ENCODE results near the gene LHPP.

The LHPP gene

GRCh38 chr10:124486635-124487034 lies 25.0 kb downstream of the LHPP start:
- no peak for TF ChIP-seq CTCF (IDR thresholded peaks at IDR 0.05; ENCODE audit: control insufficient read depth, insufficient read depth, low read depth, low read length, missing control alignments)
- no peak for DNase-seq (ENCODE audit: low read depth)
- no peak overlapping the region for H3K4me3 ChIP-seq (ENCODE audit: control insufficient read depth, low read depth, low read length)

- no peak for TF ChIP-seq CTCF (IDR thresholded peaks at IDR 0.05; ENCODE audit: control insufficient read depth, insufficient read depth, low read depth, low read length, missing control alignments)
- no peak for DNase-seq (ENCODE audit: low read depth)
- H3K4me3 ChIP-seq (ENCODE audit: control insufficient read depth, low read depth, low read length): no peak overlapping the region
Observed at GRCh38 chr10:124491105-124491504, 29.5 kb downstream of the LHPP start.

GRCh38 chr10:124492266-124492665 lies 30.6 kb downstream of the LHPP start:
- TF ChIP-seq CTCF (IDR thresholded peaks at IDR 0.05; ENCODE audit: control insufficient read depth, insufficient read depth, low read depth, low read length, missing control alignments): no peak
- DNase-seq (ENCODE audit: low read depth): no peak
- H3K4me3 ChIP-seq (ENCODE audit: control insufficient read depth, low read depth, low read length): no peak overlapping the region

- H3K4me3 ChIP-seq (ENCODE audit: control insufficient read depth, low read depth, low read length): no peak overlapping the region
- no peak for DNase-seq (ENCODE audit: low read depth)
- no peak for TF ChIP-seq CTCF (IDR thresholded peaks at IDR 0.05; ENCODE audit: control insufficient read depth, insufficient read depth, low read depth, low read length, missing control alignments)
Observed at GRCh38 chr10:124493214-124493882, 31.7 kb downstream of the LHPP start.

GRCh38 chr10:124494046-124494807 lies 32.6 kb downstream of the LHPP start:
- DNase-seq (ENCODE audit: low read depth): no peak
- H3K4me3 ChIP-seq (ENCODE audit: control insufficient read depth, low read depth, low read length): no peak overlapping the region
- no peak for TF ChIP-seq CTCF (IDR thresholded peaks at IDR 0.05; ENCODE audit: control insufficient read depth, insufficient read depth, low read depth, low read length, missing control alignments)

GRCh38 chr10:124495162-124495561 lies 33.5 kb downstream of the LHPP start:
- TF ChIP-seq CTCF (IDR thresholded peaks at IDR 0.05; ENCODE audit: control insufficient read depth, insufficient read depth, low read depth, low read length, missing control alignments): no peak
- H3K4me3 ChIP-seq (ENCODE audit: control insufficient read depth, low read depth, low read length): no peak overlapping the region
- no peak for DNase-seq (ENCODE audit: low read depth)

All from AG09309 (cell line).